Panc1 (cell line): Measurements from ENCODE around the gene MCF2L. TPM values are rescaled to one million over a fixed set of nuclear protein-coding genes. Genes with fewer than 3 reads are reported as not detected.
"Not testable (repeated sequence)": the region's sequence is repeated elsewhere in the genome, so short reads cannot be mapped to it uniquely, and the experiment has no call there.

Source experiments
- ATAC-seq: fragments of 200-7000 bp; cut with Tn5 transposase; 2 replicates; pipeline ENCODE4 v1.9.1; 2020; ENCODE audit warnings: mild to moderate bottlenecking, moderate library complexity
- BruUV-seq: library from RNA; stranded (reverse); fragments of 400-500 nt; replicated peaks from 2 replicates; lab custom pipeline; 2021; lab: Mats Ljungman, UMichigan
- CTCF ChIA-PET: fragments of 300-600 bp; sonication (Branson Sonifier 250); formaldehyde crosslinking; loops from one replicate; lab custom pipeline; 2022; ENCODE audit warnings: antibody characterized with exemption; lab: Charles Lee
- POLR2A ChIA-PET: fragments of 300-600 bp; sonication (Branson Sonifier 250); formaldehyde crosslinking; loops from one replicate; lab custom pipeline; 2022; ENCODE audit warnings: antibody characterized with exemption; lab: Charles Lee
- DNase-seq: peaks from one replicate; pipeline ENCODE4 v3.0.0-alpha.2; 2010; ENCODE audit warnings: low read depth, low spot score
- H3K27ac ChIP-seq: 2 replicates; pipeline ENCODE4 v1.5.1; 2011; ENCODE audit warnings: mild to moderate bottlenecking, low read length, inconsistent platforms
- H3K27me3 ChIP-seq: fragments of 200-500 bp; sonication (Bioruptor generic); 2 replicates; pipeline ENCODE4 v1.6.0; 2014; ENCODE audit warnings: low read length, inconsistent platforms; ENCODE audit not compliant: control insufficient read depth, insufficient read depth
- H3K36me3 ChIP-seq: fragments of 200-500 bp; sonication (Bioruptor generic); 2 replicates; pipeline ENCODE4 v1.5.1; 2014; ENCODE audit warnings: inconsistent platforms, mild to moderate bottlenecking, low read length, moderate library complexity; ENCODE audit not compliant: control insufficient read depth, insufficient read depth
- H3K4me1 ChIP-seq: 2 replicates; pipeline ENCODE4 v1.5.1; 2011; ENCODE audit warnings: inconsistent platforms, mild to moderate bottlenecking, low read length, moderate library complexity; ENCODE audit not compliant: control insufficient read depth, insufficient read depth
- H3K4me3 ChIP-seq, 2 experiments: 2 replicates each; pipeline ENCODE4 v1.5.1; 2011 to 2012; ENCODE audit warnings: low read depth in 2 of 2, low read length in 2 of 2, mild to moderate bottlenecking in 2 of 2, inconsistent platforms in 1 of 2, moderate library complexity in 1 of 2
- H3K9me3 ChIP-seq: fragments of 200-500 bp; sonication (Bioruptor generic); 2 replicates; pipeline ENCODE4 v1.5.1; 2014; ENCODE audit warnings: low read depth, mild to moderate bottlenecking, inconsistent platforms, low read length, moderate library complexity; ENCODE audit not compliant: control insufficient read depth, insufficient read depth
- CTCF ChIP-seq: fragments of 450-650 bp; IDR thresholded peaks from 2 replicates; pipeline ENCODE4 v1.5.1; 2017; ENCODE audit warnings: mild to moderate bottlenecking
- POLR2AphosphoS5 ChIP-seq: IDR thresholded peaks from 2 replicates; pipeline ENCODE4 v1.6.1; 2012; ENCODE audit warnings: mild to moderate bottlenecking, low read depth, low read length, moderate library complexity
- SIN3A ChIP-seq: IDR thresholded peaks from 2 replicates; pipeline ENCODE4 v1.6.1; 2012; ENCODE audit warnings: low read depth, mild to moderate bottlenecking, low read length, moderate library complexity, borderline replicate concordance; ENCODE audit not compliant: insufficient read depth
- TCF7L2 ChIP-seq: IDR thresholded peaks from 2 replicates; pipeline ENCODE4 v1.6.1; 2011; ENCODE audit warnings: mild to moderate bottlenecking, low read depth, low read length, inconsistent platforms
- in situ Hi-C: cut with HindIII; loops from 2 replicates; pipeline ENCODE4 v1.10.0; 2016; ENCODE audit warnings: low sequenced_read_pairs, low pct_unique_long_range_greater_than_20kb
- intact Hi-C: fragments of 100-400 bp; cut with micrococcal nuclease; formaldehyde crosslinking; loops from one replicate; pipeline ENCODE4 v1.10.0; 2022; ENCODE audit not compliant: unreplicated experiment
- total RNA-seq: library from RNA; stranded (reverse); gene quantifications from one replicate; pipeline ENCODE4 v1.2.1, GENCODE V29; 2021; ENCODE audit not compliant: unreplicated experiment
- TF ChIP-seq, protein P1 (sequence below), 2 experiments: IDR thresholded peaks; 2 replicates each; pipeline ENCODE4 v1.6.1; 2011 to 2012; ENCODE audit warnings: low read depth in 2 of 2, control low read depth in 1 of 2, low read length in 1 of 2, mild to moderate bottlenecking in 1 of 2, moderate library complexity in 1 of 2; ENCODE audit not compliant: insufficient read depth in 1 of 2

The MCF2L gene
- total RNA-seq, 1 experiment from 2014 or later = 0.57 TPM

GRCh38 chr13:113099142-113099541, 130.1 kb downstream of the MCF2L start:
- no TSS peak for BruUV-seq
- in situ Hi-C loops = no loop called here

DNA sequence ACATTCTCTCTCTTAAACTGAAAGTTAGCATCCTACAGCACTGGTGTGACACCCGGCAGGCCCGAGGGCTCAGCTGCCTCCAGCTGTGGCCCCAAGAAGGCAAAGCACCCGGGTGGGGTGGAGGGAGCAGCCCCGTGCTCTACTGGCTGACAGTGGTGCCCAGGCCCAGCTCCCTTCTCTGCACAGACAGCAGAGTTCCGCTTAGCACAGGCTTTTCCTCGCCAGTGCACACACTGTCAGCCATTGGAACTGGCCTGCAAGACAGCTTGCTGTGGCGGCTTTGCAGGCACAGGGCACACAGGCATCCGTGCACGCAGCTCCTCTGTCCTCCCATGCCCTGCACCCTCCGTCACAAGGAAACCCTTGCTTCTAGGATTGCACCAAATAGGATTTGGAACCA, 133.3 kb downstream of the MCF2L start:
- H3K27me3 ChIP-seq, H3K4me3 ChIP-seq, BruUV-seq, H3K4me1 ChIP-seq, H3K36me3 ChIP-seq, in situ Hi-C loops, CTCF ChIA-PET, DNase-seq, H3K27ac ChIP-seq, intact Hi-C loops, H3K9me3 ChIP-seq: not testable (repeated sequence)
- peak; percentile 36; the same call in 1 of the 2 replicates for ATAC-seq
- POLR2A ChIA-PET = interaction anchor here (0.5 kb wide), 1 partner anchor 278 kb away, joined by 4 read pairs; no protein-coding TSS in a partner anchor

More at GRCh38 chr13:113099142-113099541, 130.1 kb downstream of the MCF2L start:
- no peak overlapping the region for H3K4me3 ChIP-seq
- no peaks in the 10 kb centered on the region for H3K4me1 ChIP-seq
- ChIA-PET POLR2A (no interaction called here), CTCF (no interaction called here)
- DNase-seq (no peak), ATAC-seq (no peak)
- no peaks in the 10 kb centered on the region for H3K36me3 ChIP-seq
- no peaks in the 10 kb centered on the region for H3K27me3 ChIP-seq
- intact Hi-C loops = no loop called here
- H3K27ac ChIP-seq = no peak overlapping the region
- no peaks in the 10 kb centered on the region for H3K9me3 ChIP-seq
- TF ChIP-seq, protein P1, sequence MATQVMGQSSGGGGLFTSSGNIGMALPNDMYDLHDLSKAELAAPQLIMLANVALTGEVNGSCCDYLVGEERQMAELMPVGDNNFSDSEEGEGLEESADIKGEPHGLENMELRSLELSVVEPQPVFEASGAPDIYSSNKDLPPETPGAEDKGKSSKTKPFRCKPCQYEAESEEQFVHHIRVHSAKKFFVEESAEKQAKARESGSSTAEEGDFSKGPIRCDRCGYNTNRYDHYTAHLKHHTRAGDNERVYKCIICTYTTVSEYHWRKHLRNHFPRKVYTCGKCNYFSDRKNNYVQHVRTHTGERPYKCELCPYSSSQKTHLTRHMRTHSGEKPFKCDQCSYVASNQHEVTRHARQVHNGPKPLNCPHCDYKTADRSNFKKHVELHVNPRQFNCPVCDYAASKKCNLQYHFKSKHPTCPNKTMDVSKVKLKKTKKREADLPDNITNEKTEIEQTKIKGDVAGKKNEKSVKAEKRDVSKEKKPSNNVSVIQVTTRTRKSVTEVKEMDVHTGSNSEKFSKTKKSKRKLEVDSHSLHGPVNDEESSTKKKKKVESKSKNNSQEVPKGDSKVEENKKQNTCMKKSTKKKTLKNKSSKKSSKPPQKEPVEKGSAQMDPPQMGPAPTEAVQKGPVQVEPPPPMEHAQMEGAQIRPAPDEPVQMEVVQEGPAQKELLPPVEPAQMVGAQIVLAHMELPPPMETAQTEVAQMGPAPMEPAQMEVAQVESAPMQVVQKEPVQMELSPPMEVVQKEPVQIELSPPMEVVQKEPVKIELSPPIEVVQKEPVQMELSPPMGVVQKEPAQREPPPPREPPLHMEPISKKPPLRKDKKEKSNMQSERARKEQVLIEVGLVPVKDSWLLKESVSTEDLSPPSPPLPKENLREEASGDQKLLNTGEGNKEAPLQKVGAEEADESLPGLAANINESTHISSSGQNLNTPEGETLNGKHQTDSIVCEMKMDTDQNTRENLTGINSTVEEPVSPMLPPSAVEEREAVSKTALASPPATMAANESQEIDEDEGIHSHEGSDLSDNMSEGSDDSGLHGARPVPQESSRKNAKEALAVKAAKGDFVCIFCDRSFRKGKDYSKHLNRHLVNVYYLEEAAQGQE (IDR thresholded peaks at IDR 0.05; ENCODE audit: insufficient read depth in 1 of 2, low read depth in 2 of 2, low read length in 1 of 2) = no peak
- TF ChIP-seq TCF7L2 = no peak
- TF ChIP-seq POLR2AphosphoS5 = no peak
- TF ChIP-seq CTCF = no peak
- no peak for TF ChIP-seq SIN3A

DNA sequence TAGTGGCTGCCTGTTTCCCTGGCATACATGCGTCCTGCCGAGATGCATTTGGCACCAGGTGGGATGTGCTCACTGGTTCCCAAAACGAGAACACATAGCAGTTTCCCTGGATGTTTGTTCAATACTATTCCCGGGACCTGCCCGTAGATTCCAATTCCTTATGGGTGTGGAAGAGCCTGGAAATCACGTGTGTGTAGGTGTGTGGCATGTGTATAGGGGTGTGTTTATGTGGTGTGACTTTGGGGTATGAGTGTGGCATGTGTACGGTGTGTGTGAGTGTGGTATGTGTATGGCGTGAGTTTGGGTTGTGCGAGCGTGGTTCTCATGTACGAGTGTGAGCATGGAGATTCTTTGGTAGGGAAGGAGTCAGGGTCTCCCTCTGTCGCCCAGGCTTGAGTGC, 133.7 kb downstream of the MCF2L start:
- H3K27me3 ChIP-seq = no peaks in the 10 kb centered on the region
- H3K27ac ChIP-seq = no peak overlapping the region
- no peaks in the 10 kb centered on the region for H3K36me3 ChIP-seq
- intact Hi-C loops = no loop called here
- BruUV-seq = no TSS peak
- H3K4me3 ChIP-seq = no peak overlapping the region
- peaks cover 8% of the 10 kb centered on the region for H3K4me1 ChIP-seq
- TF ChIP-seq SIN3A (no peak), CTCF (no peak)
- TF ChIP-seq, protein P1 (IDR thresholded peaks at IDR 0.05; ENCODE audit: insufficient read depth in 1 of 2, low read depth in 2 of 2, low read length in 1 of 2) = no peak
- no peak for DNase-seq
- ATAC-seq = peak; percentile 11; the same call in 1 of the 2 replicates
- in situ Hi-C loops = no loop called here
- ChIA-PET POLR2A (interaction anchor here (0.5 kb wide), 1 partner anchor 278 kb away, joined by 4 read pairs; no protein-coding TSS in a partner anchor), CTCF (no interaction called here)
- H3K9me3 ChIP-seq = no peaks in the 10 kb centered on the region
